Measurements from ENCODE around the gene SPACDR. TPM values are rescaled to one million over a fixed set of nuclear protein-coding genes. Genes with fewer than 3 reads are reported as not detected.

SPACDR gene
- total RNA-seq, 1 experiment from 2014 or later = 2.4 TPM

GRCh38 chr7:100434297-100435144 lies 29.5 kb downstream of the SPACDR start:
- no peak for DNase-seq (ENCODE audit: low read depth)

DNA sequence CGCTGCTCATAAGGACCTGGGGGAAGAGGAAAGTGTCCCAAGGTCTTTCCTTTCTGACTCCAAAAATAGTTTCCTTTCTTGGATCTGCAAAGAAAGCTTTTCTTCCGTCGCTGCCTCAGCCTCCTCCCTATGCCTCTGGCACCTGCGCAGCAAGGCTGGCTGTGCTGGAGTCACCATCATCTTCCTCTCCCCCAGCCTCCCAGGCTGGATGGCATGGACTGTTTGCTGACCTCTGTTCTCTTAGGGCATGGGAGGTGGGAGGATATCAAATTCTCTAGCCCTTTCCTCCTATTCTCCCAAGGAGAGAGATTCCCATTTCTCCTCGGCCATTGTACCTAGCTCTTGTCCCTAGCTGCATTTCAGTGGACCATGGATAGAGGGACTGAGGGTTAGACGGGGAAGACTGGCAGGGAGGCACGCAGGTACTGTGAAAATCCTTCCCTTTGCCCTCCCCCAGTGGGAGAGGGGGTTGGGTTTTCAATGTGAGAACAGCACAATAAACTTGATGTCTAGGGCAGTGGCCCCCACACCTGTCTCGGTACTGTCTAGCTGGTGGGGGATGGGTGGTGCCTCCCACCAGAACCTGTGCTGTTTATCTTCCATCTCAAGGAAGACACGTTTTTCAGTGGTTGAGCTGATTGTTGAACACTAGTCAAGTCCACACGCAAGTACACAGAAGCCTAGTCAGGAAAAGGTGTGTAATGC lies 30.3 kb downstream of the SPACDR start:
- no peak for DNase-seq (ENCODE audit: low read depth)

GRCh38 chr7:100433276-100433591 lies 30.8 kb downstream of the SPACDR start:
- no peak for DNase-seq (ENCODE audit: low read depth)

DNA sequence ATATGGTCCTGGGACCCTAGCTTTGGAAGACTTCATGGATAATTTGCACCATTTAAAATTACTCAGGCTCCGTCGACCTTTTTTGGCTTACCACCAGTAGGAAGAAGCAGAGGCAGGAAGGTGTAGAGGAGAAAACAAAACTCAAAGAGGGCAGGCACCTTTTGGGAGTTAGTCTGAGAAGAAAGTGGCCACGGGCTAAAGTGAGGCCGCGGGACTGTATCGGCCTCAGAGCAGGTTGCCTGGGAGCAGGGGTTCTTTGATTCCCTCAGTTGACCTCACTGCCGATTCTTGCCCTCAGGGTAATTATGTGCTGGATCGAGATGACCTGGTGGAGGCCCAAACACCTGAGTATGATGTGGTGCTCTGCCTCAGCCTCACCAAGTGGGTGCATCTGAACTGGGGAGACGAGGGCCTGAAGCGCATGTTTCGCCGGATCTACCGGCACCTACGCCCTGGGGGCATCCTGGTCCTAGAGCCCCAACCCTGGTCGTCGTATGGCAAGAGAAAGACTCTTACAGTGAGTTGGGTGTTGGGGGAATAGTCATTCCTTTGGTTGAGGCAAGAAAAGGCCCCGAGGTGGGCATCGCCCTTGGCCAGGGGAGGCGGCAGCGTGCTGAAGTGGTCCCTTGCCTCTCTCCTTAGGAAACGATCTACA lies 31.3 kb downstream of the SPACDR start:
- no peak for DNase-seq (ENCODE audit: low read depth)

DNA sequence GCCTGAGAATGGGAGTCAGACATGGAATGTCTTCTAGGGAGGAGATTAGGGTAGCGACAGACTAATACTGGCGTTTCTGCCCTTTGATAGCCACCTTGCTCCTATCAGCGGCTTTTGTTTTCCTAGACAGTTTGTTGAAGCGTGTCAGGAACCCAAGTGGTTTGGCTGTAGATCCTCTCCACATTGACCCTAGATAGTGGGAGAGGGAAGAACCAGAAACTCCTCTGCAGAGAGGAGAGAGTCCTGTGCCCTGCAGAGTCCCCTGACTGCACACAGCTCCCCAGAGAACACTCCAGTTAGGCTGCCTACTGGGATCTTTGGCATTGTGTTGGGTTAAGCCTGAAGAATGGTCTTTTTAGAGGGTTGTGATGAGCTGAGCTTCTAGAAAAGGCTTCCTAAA lies 32.0 kb downstream of the SPACDR start:
- DNase-seq (ENCODE audit: low read depth) = no peak

- no peak for DNase-seq (ENCODE audit: low read depth)
These were observed 32.7 kb downstream of the SPACDR start for GRCh38 chr7:100431286-100431735.

GRCh38 chr7:100430493-100431285 lies 33.4 kb downstream of the SPACDR start:
- DNase-seq (ENCODE audit: low read depth) = no peak

DNA sequence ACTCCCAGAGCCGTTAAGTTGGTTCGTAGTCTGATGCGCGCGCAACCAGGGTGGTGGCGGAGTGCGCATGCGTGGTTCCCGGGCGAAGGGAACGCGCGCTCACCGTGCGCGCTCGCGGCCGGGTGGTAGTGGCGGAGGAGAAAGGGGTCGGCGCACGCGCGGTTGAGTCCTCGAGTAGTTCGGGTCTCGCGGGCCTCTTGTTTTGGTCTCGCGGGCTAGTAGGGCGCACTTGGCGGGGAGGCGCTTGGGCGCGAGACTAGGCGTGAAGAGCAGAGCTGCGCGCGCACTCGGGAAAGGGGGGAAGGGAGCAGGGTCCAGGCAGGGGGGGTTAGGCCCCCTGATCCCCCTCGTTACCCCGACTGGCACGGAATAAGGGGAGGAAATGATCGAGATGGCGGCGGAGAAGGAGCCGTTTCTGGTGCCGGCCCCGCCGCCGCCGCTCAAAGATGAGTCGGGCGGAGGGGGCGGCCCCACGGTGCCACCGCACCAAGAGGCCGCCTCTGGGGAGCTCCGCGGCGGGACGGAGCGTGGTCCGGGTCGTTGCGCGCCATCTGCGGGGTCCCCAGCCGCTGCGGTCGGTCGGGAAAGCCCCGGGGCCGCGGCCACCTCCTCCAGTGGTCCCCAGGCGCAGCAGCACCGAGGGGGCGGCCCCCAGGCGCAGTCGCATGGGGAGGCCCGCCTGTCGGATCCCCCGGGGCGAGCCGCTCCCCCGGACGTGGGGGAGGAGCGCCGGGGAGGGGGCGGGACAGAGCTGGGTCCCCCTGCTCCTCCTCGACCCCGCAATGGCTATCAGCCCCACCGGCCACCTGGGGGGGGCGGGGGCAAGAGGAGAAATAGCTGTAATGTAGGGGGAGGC lies 34.2 kb downstream of the SPACDR start, which contains the start of gene MEPCE:
Gene MEPCE (plus strand): TSS at position 195 of the 856 bp plus-strand sequence. CDS start 188 bp downstream, at position 383.
- peak; percentile 95 for DNase-seq (ENCODE audit: low read depth)

- DNase-seq (ENCODE audit: low read depth) = peak; percentile 99
These were observed 35.0 kb downstream of the SPACDR start for GRCh38 chr7:100428967-100429636.

DNA sequence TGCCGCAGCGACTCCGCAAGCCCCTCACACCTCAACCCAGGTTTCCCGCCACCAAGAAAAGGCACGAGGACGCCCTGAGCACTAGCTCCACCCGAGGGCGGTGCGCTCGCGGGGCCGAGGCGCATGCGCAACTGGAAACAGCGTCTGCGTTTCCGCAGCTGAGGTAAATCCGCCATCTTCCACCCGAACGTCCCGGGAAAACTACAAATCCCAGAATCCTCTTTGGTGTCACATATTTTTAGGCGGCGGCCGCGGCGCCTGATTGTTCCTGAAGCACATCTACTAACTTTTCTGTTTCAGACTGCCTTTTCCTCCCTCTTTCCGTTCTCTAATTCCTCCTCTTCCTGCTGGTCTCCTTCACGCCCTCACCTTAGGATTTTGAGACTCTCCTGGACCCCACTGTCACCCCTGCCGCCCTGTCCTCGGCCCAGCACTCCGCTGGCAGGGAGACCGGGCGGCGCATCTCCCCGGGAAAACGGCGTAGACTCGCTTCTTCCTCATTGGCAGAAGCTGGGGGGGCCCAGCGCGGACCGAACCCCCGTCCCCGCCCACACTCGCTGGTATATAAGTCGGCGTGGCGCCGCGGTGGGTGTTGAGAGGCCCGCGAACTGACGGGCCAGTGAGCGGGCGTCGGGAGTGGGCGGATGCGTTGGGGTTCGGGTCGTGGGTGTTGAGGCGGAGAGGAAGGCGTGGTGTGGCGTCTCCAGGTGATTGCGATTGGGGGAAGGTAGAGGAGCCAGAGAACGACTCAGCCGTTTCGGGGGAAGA lies 35.7 kb downstream of the SPACDR start, which contains the start of gene ZCWPW1:
Gene ZCWPW1 (minus strand): TSS at position 505 of the 768 bp plus-strand sequence. CDS start 8,054 bp downstream, outside the sequence.
- DNase-seq (ENCODE audit: low read depth) = peak; percentile 97

DNA sequence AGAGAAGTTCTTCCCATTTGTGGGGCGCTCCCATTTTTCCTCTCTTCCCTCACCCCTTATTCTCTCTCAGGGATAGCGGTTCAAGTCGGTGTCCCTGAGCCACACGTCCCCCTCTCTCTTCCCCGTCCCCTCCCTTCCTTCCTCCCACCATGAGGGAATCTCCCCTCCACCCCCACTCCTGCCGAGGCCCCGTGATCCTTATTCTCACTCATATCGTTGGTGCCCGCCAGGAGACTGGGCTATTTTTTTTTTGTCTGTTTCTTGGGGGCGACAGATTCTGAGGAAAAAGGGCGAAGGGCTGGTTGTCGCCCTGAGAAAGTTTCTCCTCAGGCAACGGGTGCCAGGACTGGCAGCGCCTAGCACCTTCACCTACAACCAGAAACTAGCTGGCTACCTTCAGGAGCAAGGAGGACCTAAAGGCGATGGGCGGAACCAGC lies 36.3 kb downstream of the SPACDR start:
- no peak for DNase-seq (ENCODE audit: low read depth)

- DNase-seq (ENCODE audit: low read depth) = no peak
These were observed 37.5 kb downstream of the SPACDR start for GRCh38 chr7:100426516-100426915.

- DNase-seq (ENCODE audit: low read depth) = no peak
These were observed 38.7 kb downstream of the SPACDR start for GRCh38 chr7:100425347-100425746.

DNA sequence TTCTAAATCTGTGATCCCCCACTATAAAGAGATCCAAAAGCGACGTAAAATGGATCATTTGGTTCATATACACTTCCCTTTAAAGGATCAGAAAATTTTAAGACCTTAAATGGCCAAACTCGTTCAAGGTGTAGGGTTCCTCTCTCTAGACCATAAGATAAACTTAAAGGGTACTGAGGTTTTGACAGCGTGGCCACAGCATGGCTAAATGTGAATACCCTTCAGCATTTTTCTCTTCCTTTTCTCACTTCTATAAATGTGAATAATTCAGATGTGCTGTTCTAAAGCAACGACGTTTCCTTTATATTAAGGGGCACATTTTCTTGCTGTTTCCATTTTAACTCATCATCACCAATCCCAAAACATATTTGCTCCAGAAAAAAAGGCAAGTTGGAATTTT lies 40.7 kb downstream of the SPACDR start:
- DNase-seq (ENCODE audit: low read depth) = no peak

DNA sequence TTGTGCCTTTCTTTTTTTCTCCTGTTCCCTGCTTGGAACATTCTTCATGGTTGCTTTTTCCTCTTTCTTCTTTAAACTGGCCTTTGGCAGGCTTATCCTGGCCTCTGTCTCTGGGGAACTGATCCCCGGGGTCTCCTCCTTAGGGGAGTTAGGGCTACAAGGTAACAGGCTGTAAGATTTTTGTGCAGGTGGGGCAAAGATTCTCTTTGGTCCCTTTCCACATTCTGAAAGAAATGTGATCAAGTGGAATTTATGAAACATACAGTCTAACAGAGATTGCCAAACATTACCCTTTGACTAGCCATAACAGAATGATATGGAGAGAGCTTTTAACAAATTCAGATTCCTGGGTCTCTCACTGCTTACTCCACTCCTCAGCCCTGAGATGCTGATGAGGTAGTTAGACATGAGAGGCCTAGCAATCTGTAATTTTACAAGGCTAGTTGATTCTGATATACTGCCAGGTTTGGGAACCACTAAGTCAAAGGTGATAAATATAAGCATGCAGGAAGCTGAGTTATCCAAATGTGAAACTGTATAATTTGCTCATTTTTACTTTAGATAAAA lies 44.3 kb downstream of the SPACDR start:
- no peak for DNase-seq (ENCODE audit: low read depth)

DNA sequence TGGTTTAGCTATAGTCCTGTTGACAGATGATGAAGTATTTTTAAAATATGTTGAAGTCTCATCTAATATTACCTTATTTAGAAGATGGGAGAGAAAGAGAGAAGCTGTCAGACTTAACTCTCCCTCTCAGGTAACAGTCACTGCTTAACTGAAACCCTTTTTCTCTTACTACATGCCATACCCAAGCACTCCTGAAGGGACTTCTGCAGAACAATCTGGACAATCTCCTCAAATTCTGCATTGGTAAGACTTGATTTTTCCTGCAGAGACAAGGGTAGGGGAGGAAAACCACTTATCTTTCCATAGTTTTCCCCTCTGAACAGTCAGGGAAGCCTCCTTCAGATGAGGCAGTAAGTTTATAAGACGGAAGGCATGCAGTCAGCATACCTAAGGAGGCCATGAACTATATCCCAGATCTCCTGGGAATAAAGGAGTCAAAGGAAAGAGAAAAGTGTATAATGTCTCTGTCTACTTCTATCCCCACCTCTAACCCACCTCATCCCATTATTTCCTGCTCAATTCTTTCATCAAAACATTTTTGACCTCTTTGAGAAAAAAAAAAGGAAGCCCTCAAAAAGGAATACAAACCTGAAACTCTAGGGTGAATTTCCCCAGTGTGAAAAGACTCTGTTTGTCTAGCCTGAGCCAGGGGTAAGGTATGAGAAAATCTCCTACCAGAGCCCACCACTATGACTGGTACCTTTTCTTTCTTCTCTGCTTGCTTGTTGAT lies 45.0 kb downstream of the SPACDR start:
- DNase-seq (ENCODE audit: low read depth) = no peak

DNA sequence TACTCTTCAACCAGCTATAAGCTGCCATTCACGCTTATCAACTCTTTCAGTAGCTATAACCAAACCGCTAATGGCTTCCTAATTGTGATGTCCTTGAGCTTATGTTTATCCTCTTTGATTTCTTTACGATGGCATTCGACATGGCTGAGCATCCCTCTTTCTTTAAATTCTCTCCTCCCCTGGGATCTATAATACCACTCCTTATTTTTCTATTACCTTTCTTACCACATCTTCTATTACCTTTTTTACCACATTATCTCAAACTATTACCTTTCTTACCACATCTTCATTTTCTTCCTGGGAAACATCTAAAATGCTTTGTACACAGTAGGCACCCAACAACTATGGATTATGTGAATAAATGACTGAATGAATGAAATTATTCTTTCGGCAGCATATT lies 48.6 kb downstream of the SPACDR start:
- no peak for DNase-seq (ENCODE audit: low read depth)

DNA sequence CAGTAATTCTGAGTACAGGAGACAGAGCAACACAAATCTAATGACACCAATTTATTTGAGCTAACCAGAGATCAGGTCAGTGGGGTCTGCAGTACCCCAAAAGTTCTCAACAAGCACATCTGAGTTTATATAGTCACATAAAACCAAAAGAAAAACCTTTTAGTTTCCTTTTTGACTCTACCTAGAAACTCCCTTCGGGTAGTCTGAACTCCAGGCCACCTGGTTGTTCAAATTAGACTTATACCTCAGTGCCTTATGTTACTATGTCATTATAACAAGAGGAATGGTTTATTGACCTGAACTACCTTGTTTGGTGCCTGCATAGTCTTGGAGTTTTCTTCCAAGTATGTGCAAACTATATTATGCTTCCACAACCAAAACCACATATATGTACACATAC lies 50.2 kb downstream of the SPACDR start:
- DNase-seq (ENCODE audit: low read depth) = no peak

Measured in M059J (cell line).